OCI-LY1 (cell line): ENCODE data around the gene NKD1.

Source experiments
- H2AFZ ChIP-seq: fragments of 200-600 bp; sonication (generic), shearing (Covaris generic); 2 replicates; pipeline ENCODE4 v1.6.0; 2014; ENCODE audit warnings: antibody characterized with exemption, mild to moderate bottlenecking, low read length
- H3F3A ChIP-seq: fragments of 200-600 bp; sonication (generic), shearing (Covaris generic); 2 replicates; pipeline ENCODE4 v1.6.0; 2014; ENCODE audit warnings: mild to moderate bottlenecking, antibody characterized with exemption, low read length, moderate library complexity; ENCODE audit not compliant: insufficient read depth
- H3K27ac ChIP-seq: fragments of 200-600 bp; sonication (generic); 2 replicates; pipeline ENCODE4 v1.5.1; 2014; ENCODE audit warnings: low read length, mixed run types, mild to moderate bottlenecking, low read depth; ENCODE audit not compliant: poor library complexity, severe bottlenecking
- H3K27me3 ChIP-seq: fragments of 200-600 bp; sonication (generic); 2 replicates; pipeline ENCODE4 v1.6.0; 2014; ENCODE audit warnings: antibody characterized with exemption, mild to moderate bottlenecking, low read length, moderate library complexity; ENCODE audit not compliant: insufficient read depth
- H3K36me3 ChIP-seq: fragments of 200-600 bp; sonication (generic); 2 replicates; pipeline ENCODE4 v1.6.1; 2014; ENCODE audit warnings: mild to moderate bottlenecking, antibody characterized with exemption, low read length, moderate library complexity, mixed read lengths; ENCODE audit not compliant: insufficient read depth
- H3K4me1 ChIP-seq: fragments of 200-600 bp; sonication (generic); 2 replicates; pipeline ENCODE4 v1.5.1; 2014; ENCODE audit warnings: mild to moderate bottlenecking, low read length, moderate library complexity; ENCODE audit not compliant: insufficient read depth, severe bottlenecking
- H3K4me2 ChIP-seq: fragments of 200-600 bp; sonication (generic), shearing (Covaris generic); 2 replicates; pipeline ENCODE4 v1.6.1; 2014; ENCODE audit warnings: low read length
- H3K4me3 ChIP-seq: fragments of 200-600 bp; sonication (generic); 2 replicates; pipeline ENCODE4 v1.5.1; 2014; ENCODE audit warnings: low read length, low read depth, mild to moderate bottlenecking, mixed read lengths; ENCODE audit not compliant: poor library complexity, severe bottlenecking
- H3K79me2 ChIP-seq: fragments of 200-600 bp; shearing (Covaris generic); 2 replicates; pipeline ENCODE4 v1.6.1; 2016; ENCODE audit warnings: mixed run types, low read length, mixed read lengths; ENCODE audit not compliant: insufficient read depth
- H3K9ac ChIP-seq: fragments of 200-600 bp; sonication (generic), shearing (Covaris generic); 2 replicates; pipeline ENCODE4 v1.6.1; 2014; ENCODE audit warnings: mild to moderate bottlenecking, low read length, mixed read lengths
- H3K9me2 ChIP-seq: fragments of 200-600 bp; sonication (generic), shearing (Covaris generic); 2 replicates; pipeline ENCODE4 v1.6.1; 2014; ENCODE audit warnings: low read depth, mild to moderate bottlenecking, low read length, mixed read lengths
- H3K9me3 ChIP-seq: fragments of 200-600 bp; shearing (Covaris generic); 2 replicates; pipeline ENCODE4 v1.6.1; 2014; ENCODE audit warnings: low read length, mixed read lengths
- H4K20me1 ChIP-seq: fragments of 200-600 bp; sonication (generic), shearing (Covaris generic); 2 replicates; pipeline ENCODE4 v1.6.0; 2016; ENCODE audit warnings: mild to moderate bottlenecking, low read length; ENCODE audit not compliant: insufficient read depth
- CTCF ChIP-seq: fragments of 200-600 bp; sonication (generic), shearing (Covaris generic); IDR thresholded peaks from 2 replicates; pipeline ENCODE4 v1.5.1; 2017; ENCODE audit warnings: mild to moderate bottlenecking, antibody characterized with exemption, low read length, moderate library complexity, mixed read lengths
- EZH2 ChIP-seq: fragments of 200-600 bp; sonication (generic), shearing (Covaris generic); IDR thresholded peaks from 2 replicates; pipeline ENCODE4 v1.8.0; 2017; ENCODE audit warnings: borderline replicate concordance, mixed run types, mild to moderate bottlenecking, antibody characterized with exemption, low read length, moderate library complexity, mixed read lengths

NKD1 gene

GRCh38 chr16:50664270-50664669 is 116.1 kb downstream of the NKD1 start:
- no peaks in the 10 kb centered on the region for H4K20me1 ChIP-seq
- H3K4me1 ChIP-seq: peaks cover 3% of the 10 kb centered on the region
- H2AFZ ChIP-seq: no peak overlapping the region
- no peak overlapping the region for H3K4me2 ChIP-seq
- no peak for TF ChIP-seq CTCF
- no peak for TF ChIP-seq EZH2
- no peaks in the 10 kb centered on the region; the same call in 1 of the 2 replicates for H3K36me3 ChIP-seq
- H3K9me3 ChIP-seq: no peaks in the 10 kb centered on the region
- 0 out of 2 replicates have a peak, but pooled peaks cover 3% of the 10 kb centered on the region for H3K27me3 ChIP-seq
- no peak overlapping the region for H3K4me3 ChIP-seq
- H3K27ac ChIP-seq: no peak overlapping the region
- H3F3A ChIP-seq: 0 out of 2 replicates have a peak, but pooled peaks cover 2% of the 10 kb centered on the region
- no peak overlapping the region for H3K9ac ChIP-seq
- H3K79me2 ChIP-seq: no peaks in the 10 kb centered on the region
- no peaks in the 10 kb centered on the region for H3K9me2 ChIP-seq

- Histone ChIP-seq H3K4me3 (no peak overlapping the region), H2AFZ (no peak overlapping the region), H3K9me2 (no peaks in the 10 kb centered on the region)
Measured at GRCh38 chr16:50665128-50665878, 117.1 kb downstream of the NKD1 start.

More at GRCh38 chr16:50665128-50665878, 117.1 kb downstream of the NKD1 start:
- Histone ChIP-seq H3K27ac (no peak overlapping the region), H3K36me3 (no peaks in the 10 kb centered on the region; the same call in 1 of the 2 replicates), H3K4me1 (peaks cover 3% of the 10 kb centered on the region), H4K20me1 (no peaks in the 10 kb centered on the region), H3K27me3 (0 out of 2 replicates have a peak, but pooled peaks cover 3% of the 10 kb centered on the region), H3K9me3 (no peaks in the 10 kb centered on the region), H3K9ac (no peak overlapping the region; the same call in 1 of the 2 replicates), H3F3A (0 out of 2 replicates have a peak, but pooled peaks cover 2% of the 10 kb centered on the region), H3K79me2 (no peaks in the 10 kb centered on the region), H3K4me2 (peak overlapping the region; percentile 52)
- TF ChIP-seq CTCF: peak; percentile 73
- no peak for TF ChIP-seq EZH2
